Measurements from ENCODE around the gene DSG1. TPM values are rescaled to one million over a fixed set of nuclear protein-coding genes. Genes with fewer than 3 reads are reported as not detected.

The DSG1 gene
- total RNA-seq, 4 donors from 2014 or later, result not detected

DNA sequence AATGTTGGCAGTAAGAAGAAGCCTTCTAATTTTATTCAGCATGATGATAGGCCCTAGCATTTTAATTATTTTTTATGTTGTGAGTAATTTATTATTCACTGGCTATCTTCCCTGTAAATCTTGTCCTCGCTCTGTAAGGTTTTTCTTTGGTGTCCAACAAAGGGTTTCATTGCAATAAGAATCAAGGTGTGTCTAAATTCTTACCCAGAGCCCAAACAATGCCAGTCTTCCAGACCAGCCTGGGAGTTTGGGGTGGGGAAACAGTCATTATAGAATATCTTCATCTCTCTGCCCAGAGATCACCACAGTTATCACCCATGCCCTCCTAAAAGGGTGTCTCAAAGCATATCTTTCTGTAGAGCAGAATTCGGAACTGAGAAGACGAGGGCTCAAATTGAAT, 58.5 kb downstream of the DSG1 start, which contains the start of gene DSG4:
Gene DSG4, plus strand, starts transcription at position 301 of the 400 bp plus-strand sequence. CDS start 135 bp downstream, outside the sequence.
- TF ChIP-seq CTCF (IDR thresholded peaks at IDR 0.05; ENCODE audit: low read depth), result no peak

GRCh38 chr18:31380912-31381311, 63.0 kb downstream of the DSG1 start:
- no peak for TF ChIP-seq CTCF (IDR thresholded peaks at IDR 0.05; ENCODE audit: low read depth)

DNA sequence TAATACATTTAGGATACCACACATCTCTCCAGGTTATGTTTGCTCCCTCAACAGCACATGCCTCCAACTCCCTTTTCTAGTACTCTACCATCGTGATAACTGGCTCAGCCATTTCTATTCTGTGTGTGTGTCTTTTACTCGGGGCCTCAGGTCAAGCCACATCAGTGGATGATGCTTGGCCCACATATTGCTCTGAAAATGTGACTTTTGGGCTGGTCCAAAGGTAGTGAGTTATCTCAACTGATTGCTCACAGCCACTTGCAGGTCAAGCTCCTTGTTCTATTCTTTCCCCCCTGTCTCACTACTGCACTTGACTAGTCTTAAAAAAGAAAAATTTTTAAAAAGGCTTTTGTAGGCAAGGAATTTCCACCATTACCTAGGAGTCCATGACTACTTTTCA, 64.1 kb downstream of the DSG1 start:
- no peak for TF ChIP-seq CTCF (IDR thresholded peaks at IDR 0.05; ENCODE audit: low read depth)

GRCh38 chr18:31386741-31387140, 68.8 kb downstream of the DSG1 start:
- TF ChIP-seq CTCF (IDR thresholded peaks at IDR 0.05; ENCODE audit: low read depth), result no peak

DNA sequence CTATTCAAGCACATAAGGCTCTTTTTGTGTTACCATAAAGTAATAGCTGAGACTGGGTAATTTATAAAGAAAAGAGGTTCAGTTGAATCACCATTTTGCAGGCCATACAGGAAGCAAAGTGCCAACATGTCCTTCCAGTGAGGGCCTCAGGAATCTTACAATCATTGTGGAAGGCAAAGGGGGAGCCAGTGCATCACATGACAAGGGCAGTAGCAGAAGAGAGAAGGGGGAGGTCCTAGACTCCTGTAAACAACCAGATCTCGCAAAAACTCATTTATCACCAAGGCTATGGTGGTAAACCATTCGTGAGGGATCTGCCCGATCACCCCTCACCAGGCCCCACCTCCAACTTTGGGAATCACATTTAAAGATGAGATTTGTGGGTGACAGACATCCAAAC, 75.3 kb downstream of the DSG1 start:
- TF ChIP-seq CTCF (IDR thresholded peaks at IDR 0.05; ENCODE audit: low read depth), result no peak

DNA sequence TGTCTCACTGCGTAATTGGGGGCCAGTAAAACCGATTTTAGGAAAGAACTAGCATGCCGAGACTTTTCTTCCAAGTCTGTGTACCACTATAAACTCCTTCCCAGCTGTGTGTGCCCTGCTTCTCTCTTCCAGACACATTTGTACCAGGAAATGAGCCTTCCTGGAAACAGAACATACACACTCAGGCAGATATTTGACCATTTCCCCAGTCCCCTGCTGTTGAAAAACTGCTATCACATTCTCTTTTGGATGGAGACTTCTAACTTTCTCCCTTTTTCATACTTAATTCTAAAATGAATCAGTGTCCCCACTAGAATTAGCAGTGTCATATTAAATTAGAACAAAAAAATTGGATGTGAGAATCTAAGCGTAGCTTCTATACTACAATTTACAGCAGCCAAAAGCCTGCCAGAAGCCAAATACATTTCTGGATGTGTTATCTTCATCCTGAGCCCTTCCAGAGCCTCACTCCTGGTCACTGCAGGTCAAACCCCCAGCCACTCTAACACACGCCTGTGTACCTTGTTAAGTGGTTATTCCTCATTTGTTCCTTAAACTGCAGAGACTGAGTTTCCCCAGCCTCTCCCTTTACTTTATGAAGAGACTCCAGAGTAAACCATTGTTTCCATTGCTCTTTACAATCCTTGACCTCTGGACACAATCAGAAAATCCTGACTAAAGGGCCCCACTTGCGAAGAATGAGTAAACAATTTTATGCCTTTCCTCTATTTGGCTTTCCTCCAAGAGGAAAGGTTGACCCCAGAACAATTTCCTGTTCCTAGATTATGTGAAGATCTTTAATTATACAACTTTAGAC, 79.0 kb downstream of the DSG1 start:
- TF ChIP-seq CTCF (IDR thresholded peaks at IDR 0.05; ENCODE audit: low read depth), result no peak

DNA sequence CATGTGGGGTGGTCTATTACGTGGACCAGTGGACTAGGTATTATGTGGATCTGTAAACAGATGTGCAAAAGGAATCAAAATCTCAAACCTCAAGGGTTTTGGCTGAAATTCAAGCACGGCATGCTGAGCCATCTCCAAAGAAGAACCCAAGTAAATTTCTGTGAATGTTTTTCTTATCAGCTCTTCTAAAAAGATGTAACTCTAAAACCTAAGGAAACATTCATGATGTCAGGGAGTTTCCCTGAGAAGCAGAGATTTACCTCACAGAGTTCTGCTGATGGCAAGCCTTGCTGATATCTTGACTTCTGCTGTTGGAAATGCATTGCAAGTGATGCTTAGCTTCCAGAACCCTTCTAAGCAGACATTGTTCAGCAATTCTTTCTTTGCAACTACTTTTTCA, 80.2 kb downstream of the DSG1 start:
- TF ChIP-seq CTCF (IDR thresholded peaks at IDR 0.05; ENCODE audit: low read depth), result no peak

All from subcutaneous adipose tissue (tissue), 4 donors.